Psoas muscle (tissue), 8 donors: ENCODE results near the gene FBXL7. TPM values are rescaled to one million over a fixed set of nuclear protein-coding genes. Genes with fewer than 3 reads are reported as not detected.

Source experiments
- ATAC-seq, 4 donors: fragments of 200-7000 bp; cut with Tn5 transposase; one replicate each; pipeline ENCODE4 v1.9.1; 2020; ENCODE audit warnings: moderate library complexity in 3 of 4, mild to moderate bottlenecking in 2 of 4
- DNase-seq, 2 donors: peaks; one replicate each; pipeline ENCODE4 v3.0.0-alpha.2; 2020
- H3K27ac ChIP-seq: fragments of 200-600 bp; one replicate; pipeline ENCODE4 v1.8.0; 2022
- H3K27me3 ChIP-seq, 3 donors: fragments of 200-600 bp in 1 of 3; one replicate each; pipeline versions ENCODE4 v1.6.1 to v1.8.0; 2013 to 2022; ENCODE audit warnings: low read length in 2 of 3, mild to moderate bottlenecking in 2 of 3, moderate library complexity in 1 of 3; ENCODE audit not compliant: insufficient read depth in 3 of 3
- H3K36me3 ChIP-seq, 2 donors: fragments of 200-600 bp in 1 of 2; one replicate each; pipeline versions ENCODE4 v1.6.1 to v1.8.0; 2013 to 2022; ENCODE audit warnings: low read depth in 1 of 2, mild to moderate bottlenecking in 1 of 2, moderate library complexity in 1 of 2; ENCODE audit not compliant: insufficient read depth in 1 of 2
- H3K4me1 ChIP-seq: fragments of 200-600 bp; one replicate; pipeline ENCODE4 v1.8.0; 2022
- H3K4me3 ChIP-seq: fragments of 200-600 bp; one replicate; pipeline ENCODE4 v1.8.0; 2022; ENCODE audit warnings: mild to moderate bottlenecking
- H3K9me3 ChIP-seq: fragments of 200-600 bp; one replicate; pipeline ENCODE4 v1.8.0; 2022
- WGBS, 3 donors: extraction: QIAGEN DNeasy Blood & Tissue Kit; methylation state at CpG; one replicate each; pipeline versions ENCODE4 v1.1.6 to v1.1.7; 2013; 5-methylcytosine and 5-hydroxymethylcytosine counted together
- intact Hi-C, 2 donors: fragments of 100-400 bp; cut with DNase I; formaldehyde crosslinking; loops; one replicate each; pipeline versions ENCODE4 v1.11.0 to v1.14.2; 2022
- polyA plus RNA-seq, 3 donors: library from polyadenylated mRNA; stranded (reverse); fragments of 200-250 nt; gene quantifications; one replicate each; pipeline ENCODE4 v1.2.3, GENCODE V29; 2013
- total RNA-seq, 4 donors: library from RNA; stranded (reverse); fragmentation: NEBNext Ultra II Directional in 2 of 4; extraction: Animal tissue kit (Norgen Biotek cat#: 25700) in 2 of 4; gene quantifications; one replicate each; pipeline versions ENCODE4 v1.2.1 to v1.2.4, GENCODE V29; 2021 to 2023
- TF ChIP-seq, protein P1 (sequence below): fragments of 200-600 bp; IDR thresholded peaks from one replicate; pipeline ENCODE4 v1.8.0; 2022; ENCODE audit warnings: antibody characterized with exemption
- donor health status: healthy with polysubstance abuse.
- donor health status: DM: no; HTN: no; CAD: no; lungs with moderate emphysema.
- donor health status: Bipolar disorder and iron deficiency.
- donor health status: healthy.
- donor health status: DM: yes; HTN: yes; CAD: no.
- donor health status: DM: no; HTN: no; CAD: no.
- donor health status: DM: no; HTN: no; CAD: no.
- donor health status: DM: yes; HTN: yes; CAD: no.

FBXL7 gene
- total and polyA plus RNA-seq, 7 donors, result 1.6 to 7.5 (median 2.6) TPM

DNA sequence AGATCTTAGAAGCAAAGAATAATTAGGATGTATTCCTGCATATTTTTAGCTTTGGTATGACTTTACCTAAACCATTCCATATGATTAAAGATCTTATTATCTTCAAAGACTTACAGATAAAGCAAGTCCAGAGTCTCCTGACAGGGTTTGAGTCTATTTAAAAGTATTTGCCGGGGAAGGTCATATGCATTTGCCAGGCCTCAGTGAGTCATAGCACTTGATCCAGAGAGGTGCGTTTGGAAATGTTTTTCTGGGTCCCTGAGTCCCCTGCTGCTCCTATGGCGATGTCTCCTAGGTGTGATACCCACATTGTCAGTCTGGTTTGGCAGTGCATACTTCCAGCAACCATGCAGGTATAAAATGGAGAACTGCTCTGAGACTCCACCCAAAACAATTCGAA lies 217.0 kb downstream of the FBXL7 start:
- no peaks in the 10 kb centered on the region for H3K27me3 ChIP-seq
- 69 to 83% (median 75%) methylated on average over 4 of the region's 4 CpGs for WGBS, 3 donors
- no peak overlapping the region for H3K27ac ChIP-seq
- no peaks in the 10 kb centered on the region for H3K4me1 ChIP-seq
- intact Hi-C loops, result no loop called here
- ATAC-seq (no peak), DNase-seq (no peak)
- no peaks in the 10 kb centered on the region for H3K36me3 ChIP-seq
- no peak overlapping the region for H3K4me3 ChIP-seq
- TF ChIP-seq, protein P1, sequence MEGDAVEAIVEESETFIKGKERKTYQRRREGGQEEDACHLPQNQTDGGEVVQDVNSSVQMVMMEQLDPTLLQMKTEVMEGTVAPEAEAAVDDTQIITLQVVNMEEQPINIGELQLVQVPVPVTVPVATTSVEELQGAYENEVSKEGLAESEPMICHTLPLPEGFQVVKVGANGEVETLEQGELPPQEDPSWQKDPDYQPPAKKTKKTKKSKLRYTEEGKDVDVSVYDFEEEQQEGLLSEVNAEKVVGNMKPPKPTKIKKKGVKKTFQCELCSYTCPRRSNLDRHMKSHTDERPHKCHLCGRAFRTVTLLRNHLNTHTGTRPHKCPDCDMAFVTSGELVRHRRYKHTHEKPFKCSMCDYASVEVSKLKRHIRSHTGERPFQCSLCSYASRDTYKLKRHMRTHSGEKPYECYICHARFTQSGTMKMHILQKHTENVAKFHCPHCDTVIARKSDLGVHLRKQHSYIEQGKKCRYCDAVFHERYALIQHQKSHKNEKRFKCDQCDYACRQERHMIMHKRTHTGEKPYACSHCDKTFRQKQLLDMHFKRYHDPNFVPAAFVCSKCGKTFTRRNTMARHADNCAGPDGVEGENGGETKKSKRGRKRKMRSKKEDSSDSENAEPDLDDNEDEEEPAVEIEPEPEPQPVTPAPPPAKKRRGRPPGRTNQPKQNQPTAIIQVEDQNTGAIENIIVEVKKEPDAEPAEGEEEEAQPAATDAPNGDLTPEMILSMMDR, result no peak
- no peaks in the 10 kb centered on the region for H3K9me3 ChIP-seq

DNA sequence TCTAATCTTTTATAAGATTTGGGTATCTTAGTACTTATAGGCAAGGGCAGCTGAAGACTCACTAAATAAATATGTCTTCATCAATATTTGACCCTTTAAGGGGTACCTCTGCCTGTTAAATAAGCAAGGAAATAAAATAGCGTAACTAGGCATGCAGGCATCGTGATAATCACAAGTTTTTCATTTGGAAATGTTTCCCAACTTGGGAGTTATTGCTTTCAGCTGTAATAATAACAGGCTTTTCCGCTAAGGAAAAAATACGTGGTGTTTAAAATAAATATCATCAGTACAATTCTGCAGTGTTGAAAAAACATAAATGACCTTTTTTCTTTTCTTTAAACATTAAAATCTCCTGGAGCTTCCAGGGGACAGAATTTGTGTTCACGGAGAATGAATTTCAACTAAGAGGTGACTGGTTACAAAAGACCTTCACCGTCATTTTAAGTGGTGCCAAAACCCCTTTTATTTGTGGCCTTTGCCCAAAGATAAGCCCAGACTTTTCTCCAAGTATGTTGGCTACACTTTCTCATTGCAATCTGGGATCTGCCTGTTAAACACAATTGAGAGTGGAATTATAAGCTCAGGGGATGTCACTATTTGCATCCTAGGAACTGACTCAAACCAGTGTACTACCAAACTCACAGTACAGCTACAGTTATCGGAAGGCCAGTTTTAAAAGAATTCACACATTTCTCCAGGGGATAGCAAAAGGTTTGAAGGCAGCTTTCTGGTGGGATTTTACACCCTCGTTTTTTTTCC lies 218.6 kb downstream of the FBXL7 start:
- Histone ChIP-seq H3K27me3 (no peaks in the 10 kb centered on the region), H3K4me3 (no peak overlapping the region), H3K9me3 (no peaks in the 10 kb centered on the region), H3K36me3 (no peaks in the 10 kb centered on the region), H3K27ac (no peak overlapping the region), H3K4me1 (no peaks in the 10 kb centered on the region)
- 57 to 60% (median 59%) methylated on average over 8 of the region's 8 CpGs for WGBS, 3 donors
- DNase-seq (no peak), ATAC-seq (no peak)
- intact Hi-C loops, result no loop called here
- TF ChIP-seq, protein P1, result no peak

DNA sequence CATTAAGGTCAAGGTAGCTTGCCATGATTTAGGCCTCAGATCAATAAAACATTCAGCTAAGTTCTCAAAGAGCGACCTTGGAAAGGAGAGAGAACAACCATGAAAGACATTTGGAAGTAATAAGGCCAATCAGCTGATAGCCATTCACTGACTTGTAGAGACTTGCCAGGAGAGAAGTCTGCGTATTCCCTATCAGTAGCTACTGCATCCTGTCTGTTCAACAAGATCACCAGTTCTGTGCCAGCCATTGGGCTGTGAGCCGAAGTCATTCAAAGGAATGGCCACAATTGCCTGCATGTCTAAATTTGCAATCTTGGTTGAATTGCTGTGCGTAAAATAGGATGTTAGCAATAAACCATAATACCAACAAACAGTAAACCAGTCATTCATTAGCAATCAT lies 219.8 kb downstream of the FBXL7 start:
- no peak overlapping the region for H3K27ac ChIP-seq
- no peak for DNase-seq
- intact Hi-C loops, result no loop called here
- H3K36me3 ChIP-seq, result no peaks in the 10 kb centered on the region
- no peaks in the 10 kb centered on the region for H3K27me3 ChIP-seq
- WGBS, 3 donors, result 42 to 60% (median 43%) methylated on average over 4 of the region's 4 CpGs
- no peak for ATAC-seq
- no peaks in the 10 kb centered on the region for H3K9me3 ChIP-seq
- no peaks in the 10 kb centered on the region for H3K4me1 ChIP-seq
- TF ChIP-seq, protein P1, result no peak
- H3K4me3 ChIP-seq, result no peak overlapping the region

DNA sequence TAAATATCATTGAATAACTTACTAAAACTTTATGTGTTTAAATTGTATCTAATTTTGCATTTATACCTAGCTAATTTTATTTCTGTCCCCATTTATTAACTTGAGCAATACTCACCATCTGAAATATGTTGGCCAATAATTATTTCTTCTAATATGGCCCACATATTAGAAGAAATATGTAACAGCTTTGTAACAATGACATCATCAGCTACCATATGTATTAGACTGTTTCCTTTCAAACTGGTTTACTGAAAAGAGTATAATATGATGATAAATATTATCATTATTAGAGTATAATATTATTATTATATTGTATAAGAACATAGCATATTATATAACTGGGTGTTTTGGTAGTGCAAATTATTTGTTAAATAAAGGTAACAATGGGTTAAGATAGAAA lies 220.5 kb downstream of the FBXL7 start:
- Histone ChIP-seq H3K9me3 (peaks cover 5% of the 10 kb centered on the region), H3K27me3 (no peaks in the 10 kb centered on the region), H3K27ac (no peak overlapping the region), H3K4me1 (no peaks in the 10 kb centered on the region), H3K4me3 (no peak overlapping the region), H3K36me3 (no peaks in the 10 kb centered on the region)
- TF ChIP-seq, protein P1, result no peak
- intact Hi-C loops, result no loop called here
- DNase-seq, result no peak
- no peak for ATAC-seq

DNA sequence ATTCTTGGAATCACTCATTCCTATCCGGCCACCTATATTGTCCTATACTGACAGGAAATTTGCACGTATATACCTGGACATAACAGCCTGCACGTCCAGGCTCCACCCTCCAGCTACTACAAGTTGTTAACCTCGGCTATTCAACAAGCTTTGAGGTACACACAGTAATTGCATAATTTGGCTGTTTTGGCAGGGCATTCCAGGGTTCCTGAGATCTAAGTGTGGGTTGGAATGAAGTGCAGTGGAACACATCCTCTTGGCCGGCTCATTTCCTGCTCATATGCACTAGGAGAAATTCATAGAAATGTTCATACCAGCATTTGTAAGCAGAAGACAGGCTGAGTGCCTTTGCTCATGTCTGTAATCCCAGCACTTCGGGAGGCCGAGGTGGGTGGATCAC lies 222.3 kb downstream of the FBXL7 start:
- TF ChIP-seq, protein P1, result no peak
- WGBS, 3 donors, result 86 to 91% (median 89%) methylated on average over 7 of the region's 7 CpGs
- intact Hi-C loops, result no loop called here
- no peaks in the 10 kb centered on the region for H3K4me1 ChIP-seq
- H3K27ac ChIP-seq, result no peak overlapping the region
- no peaks in the 10 kb centered on the region for H3K27me3 ChIP-seq
- DNase-seq (no peak), ATAC-seq (no peak)
- H3K9me3 ChIP-seq, result peaks cover 14% of the 10 kb centered on the region
- no peak overlapping the region for H3K4me3 ChIP-seq
- H3K36me3 ChIP-seq, result no peaks in the 10 kb centered on the region
